Measurements from ENCODE around the gene ZNF101.

DNA sequence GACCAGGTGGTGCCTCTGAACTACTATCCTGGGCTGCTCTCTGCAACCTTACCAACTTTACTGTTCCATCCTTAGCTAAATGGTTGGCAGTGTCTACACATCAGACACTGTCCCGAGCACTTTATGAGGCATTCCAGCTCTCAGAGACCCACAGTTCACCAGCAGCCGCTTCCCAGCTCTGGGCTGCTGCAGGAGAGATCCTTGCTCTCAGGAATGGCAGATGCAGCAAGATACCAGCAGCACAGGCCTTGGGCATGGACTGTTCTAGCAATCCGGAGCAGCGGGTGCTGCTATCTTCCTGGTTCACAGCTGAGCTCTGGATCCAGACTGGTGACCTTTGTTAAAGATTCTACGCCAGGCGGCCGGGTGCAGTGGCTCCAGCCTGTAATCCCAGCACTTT, 37.3 kb upstream of the ZNF101 start:
- no peak for TF ChIP-seq POLR2AphosphoS5 (IDR thresholded peaks at IDR 0.05; ENCODE audit: low read depth, low read length)
- TF ChIP-seq POLR2A (IDR thresholded peaks at IDR 0.05; ENCODE audit: low read depth, low read length): no peak
- no peak for TF ChIP-seq TAF1 (IDR thresholded peaks at IDR 0.05; ENCODE audit: borderline replicate concordance, low read depth, low read length)

All from GM12892 (cell line).